Neural crest cell (in vitro differentiated cells): Measurements from ENCODE around the gene HOXB4. TPM values are rescaled to one million over a fixed set of nuclear protein-coding genes. Genes with fewer than 3 reads are reported as not detected.

Experiments used
- DNase-seq: peaks from one replicate; pipeline ENCODE4 v3.0.0; 2021; ENCODE audit warnings: low read depth, mixed read lengths, low spot score
- H3K27ac Mint-ChIP-seq: one replicate; pipeline ENCODE4 v1.8.0; 2021; ENCODE audit warnings: mild to moderate bottlenecking, mixed read lengths; ENCODE audit not compliant: unreplicated experiment
- H3K27me3 Mint-ChIP-seq: 2 replicates; pipeline ENCODE4 v1.8.0; 2021; ENCODE audit warnings: low read depth, mild to moderate bottlenecking, mixed read lengths
- H3K36me3 Mint-ChIP-seq: 2 replicates; pipeline ENCODE4 v1.8.0; 2021; ENCODE audit warnings: low read depth, mild to moderate bottlenecking, mixed read lengths
- H3K4me1 Mint-ChIP-seq: 2 replicates; pipeline ENCODE4 v1.8.0; 2021; ENCODE audit warnings: mixed read lengths
- H3K4me3 Mint-ChIP-seq: one replicate; pipeline ENCODE4 v1.8.0; 2021; ENCODE audit warnings: mild to moderate bottlenecking, mixed read lengths
- H3K9me3 Mint-ChIP-seq: 2 replicates; pipeline ENCODE4 v1.8.0; 2021; ENCODE audit warnings: mixed read lengths
- CTCF ChIP-seq: fragments of 200-600 bp; sonication (generic); conservative IDR thresholded peaks from 2 replicates; pipeline ENCODE4 v1.5.0; 2021; ENCODE audit warnings: antibody characterized with exemption, mild to moderate bottlenecking
- total RNA-seq: library from RNA; stranded (reverse); gene quantifications from 2 replicates; pipeline ENCODE4 v1.2.1, GENCODE V29; 2021

HOXB4 gene
- total RNA-seq, 1 donor from 2014 or later: 5.0 TPM

- Mint-ChIP-seq H3K4me3 (peak overlapping the region; percentile 81), H3K4me1 (peaks cover 3% of the 10 kb centered on the region), H3K36me3 (peaks cover 10% of the 10 kb centered on the region), H3K9me3 (no peaks in the 10 kb centered on the region), H3K27me3 (peaks cover 100% of the 10 kb centered on the region), H3K27ac (no peak overlapping the region)
- no peak for TF ChIP-seq CTCF
- DNase-seq: no peak
Measured at GRCh38 chr17:48599354-48599753, 21.2 kb upstream of the HOXB4 start.

- Mint-ChIP-seq H3K4me3 (peak overlapping the region; percentile 81), H3K27me3 (peaks cover 100% of the 10 kb centered on the region), H3K27ac (peak overlapping the region; percentile 54), H3K4me1 (peaks cover 7% of the 10 kb centered on the region), H3K9me3 (no peaks in the 10 kb centered on the region), H3K36me3 (peaks cover 11% of the 10 kb centered on the region)
- no peak for DNase-seq
- TF ChIP-seq CTCF: no peak
Measured at GRCh38 chr17:48598736-48599135, 20.6 kb upstream of the HOXB4 start.

- Mint-ChIP-seq H3K4me1 (peaks cover 12% of the 10 kb centered on the region), H3K36me3 (peaks cover 13% of the 10 kb centered on the region), H3K9me3 (no peaks in the 10 kb centered on the region), H3K27me3 (peaks cover 100% of the 10 kb centered on the region), H3K4me3 (peak overlapping the region; percentile 81), H3K27ac (peak overlapping the region; percentile 90)
- DNase-seq: no peak
- TF ChIP-seq CTCF: no peak
Measured at GRCh38 chr17:48597778-48598631, 19.9 kb upstream of the HOXB4 start.

- DNase-seq: no peak
- no peak for TF ChIP-seq CTCF
- Mint-ChIP-seq H3K27me3 (peaks cover 100% of the 10 kb centered on the region), H3K36me3 (peaks cover 18% of the 10 kb centered on the region), H3K4me1 (peaks cover 16% of the 10 kb centered on the region), H3K9me3 (no peaks in the 10 kb centered on the region), H3K27ac (peak overlapping the region; percentile 16), H3K4me3 (peak overlapping the region; percentile 81)
Measured at GRCh38 chr17:48597528-48597777, 19.3 kb upstream of the HOXB4 start.

GRCh38 chr17:48596735-48597527 lies 18.8 kb upstream of the HOXB4 start:
- no peaks in the 10 kb centered on the region for H3K9me3 Mint-ChIP-seq
- H3K36me3 Mint-ChIP-seq: peaks cover 18% of the 10 kb centered on the region
- peak overlapping the region; percentile 81 for H3K4me3 Mint-ChIP-seq
- no peak for DNase-seq
- peak overlapping the region; percentile 78 for H3K27ac Mint-ChIP-seq
- H3K27me3 Mint-ChIP-seq: peaks cover 100% of the 10 kb centered on the region
- TF ChIP-seq CTCF: no peak
- peaks cover 16% of the 10 kb centered on the region for H3K4me1 Mint-ChIP-seq
